Caco-2 (cell line): ENCODE measurements around the gene EFCAB3. TPM values are rescaled to one million over a fixed set of nuclear protein-coding genes. Genes with fewer than 3 reads are reported as not detected.

Source experiments
- BruUV-seq: library from RNA; stranded (reverse); fragments of 400-500 nt; replicated peaks from 2 replicates; lab custom pipeline; 2021; lab: Mats Ljungman, UMichigan
- CTCF ChIA-PET: fragments of 300-600 bp; sonication (Branson Sonifier 250); formaldehyde crosslinking; loops from one replicate; lab custom pipeline; 2022; ENCODE audit warnings: antibody characterized with exemption; lab: Charles Lee
- POLR2A ChIA-PET: fragments of 300-600 bp; sonication (Branson Sonifier 250); formaldehyde crosslinking; loops from one replicate; lab custom pipeline; 2022; ENCODE audit warnings: antibody characterized with exemption; lab: Charles Lee
- DNase-seq, 2 experiments: peaks; one replicate each; pipeline versions ENCODE4 v3.0.0 to v3.0.0-alpha.2; 2020 to 2022
- H3K27me3 ChIP-seq: replicated peaks from 2 replicates; pipeline ENCODE4 v1.6.0; 2011; ENCODE audit warnings: low read length; ENCODE audit not compliant: control insufficient read depth, insufficient read depth
- H3K36me3 ChIP-seq: 2 replicates; pipeline ENCODE4 v1.5.1; 2011; ENCODE audit warnings: low read length; ENCODE audit not compliant: control insufficient read depth, insufficient read depth
- H3K4me1 ChIP-seq: fragments of 250-450 bp; sonication (Bioruptor Pico); 2 replicates; pipeline ENCODE4 v1.5.1; 2020; ENCODE audit warnings: mild to moderate bottlenecking
- H3K4me3 ChIP-seq: 2 replicates; pipeline ENCODE4 v1.5.1; 2011; ENCODE audit warnings: low read depth, mild to moderate bottlenecking, control low read depth, low read length
- H3K9me3 ChIP-seq: fragments of 250-450 bp; sonication (Bioruptor Pico); 2 replicates; pipeline ENCODE4 v1.5.1; 2020; ENCODE audit warnings: mild to moderate bottlenecking, moderate library complexity
- H3K27ac Mint-ChIP-seq: one replicate; pipeline ENCODE4 v1.8.0; 2022; ENCODE audit warnings: mixed read lengths; ENCODE audit not compliant: unreplicated experiment
- H3K27me3 Mint-ChIP-seq: one replicate; pipeline ENCODE4 v1.8.0; 2022; ENCODE audit warnings: mixed read lengths; ENCODE audit not compliant: insufficient read depth, unreplicated experiment
- H3K36me3 Mint-ChIP-seq: one replicate; pipeline ENCODE4 v1.8.0; 2022; ENCODE audit warnings: mild to moderate bottlenecking, mixed read lengths; ENCODE audit not compliant: insufficient read depth, unreplicated experiment
- H3K4me1 Mint-ChIP-seq: one replicate; pipeline ENCODE4 v1.8.0; 2022; ENCODE audit warnings: low read depth, mixed read lengths; ENCODE audit not compliant: unreplicated experiment
- H3K4me3 Mint-ChIP-seq: one replicate; pipeline ENCODE4 v1.8.0; 2022; ENCODE audit warnings: mild to moderate bottlenecking, moderate library complexity, mixed read lengths; ENCODE audit not compliant: unreplicated experiment
- H3K9me3 Mint-ChIP-seq: one replicate; pipeline ENCODE4 v1.8.0; 2022; ENCODE audit warnings: mixed read lengths; ENCODE audit not compliant: unreplicated experiment
- intact Hi-C: fragments of 100-400 bp; cut with micrococcal nuclease; formaldehyde crosslinking; loops from one replicate; pipeline ENCODE4 v1.10.0; 2022; ENCODE audit not compliant: unreplicated experiment
- total RNA-seq: library from RNA; stranded (reverse); gene quantifications from 2 replicates; pipeline ENCODE4 v1.2.3, GENCODE V29; 2022
- TF ChIP-seq, protein P1 (sequence below), 2 experiments: fragments of 200-600 bp in 1 of 2; IDR thresholded peaks; 1 replicate in 1 of 2; 2 replicates in 1 of 2; pipeline versions ENCODE4 v1.5.1 to v1.8.0; 2011 to 2022; ENCODE audit warnings: antibody characterized with exemption in 1 of 2, control low read depth in 1 of 2, inconsistent platforms in 1 of 2, low read depth in 1 of 2, low read length in 1 of 2, mild to moderate bottlenecking in 1 of 2, moderate library complexity in 1 of 2; ENCODE audit not compliant: insufficient read depth in 1 of 2, severe bottlenecking in 1 of 2, unreplicated experiment in 1 of 2

The EFCAB3 gene
- total RNA-seq, 1 experiment from 2014 or later: not detected

DNA sequence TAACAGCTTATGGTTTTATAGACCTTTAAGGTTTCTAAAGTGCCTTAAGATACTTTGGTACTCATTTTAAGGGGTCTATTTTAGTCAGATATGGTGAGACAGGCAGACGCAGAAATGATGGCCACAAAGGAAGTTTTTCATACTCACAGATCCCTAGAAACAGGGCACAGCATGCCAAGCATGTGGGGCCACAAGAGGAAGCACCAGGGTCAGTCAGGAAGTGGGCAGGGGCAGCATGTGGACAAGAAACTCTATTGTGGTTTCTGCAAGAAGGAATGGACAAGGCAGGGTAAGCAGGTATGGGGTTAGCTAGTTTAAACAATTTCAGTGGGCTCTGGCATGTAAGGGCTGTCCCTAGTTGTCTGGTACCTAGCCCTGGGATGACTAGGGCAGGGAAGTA, 8.5 kb downstream of the EFCAB3 start:
- TF ChIP-seq, protein P1, sequence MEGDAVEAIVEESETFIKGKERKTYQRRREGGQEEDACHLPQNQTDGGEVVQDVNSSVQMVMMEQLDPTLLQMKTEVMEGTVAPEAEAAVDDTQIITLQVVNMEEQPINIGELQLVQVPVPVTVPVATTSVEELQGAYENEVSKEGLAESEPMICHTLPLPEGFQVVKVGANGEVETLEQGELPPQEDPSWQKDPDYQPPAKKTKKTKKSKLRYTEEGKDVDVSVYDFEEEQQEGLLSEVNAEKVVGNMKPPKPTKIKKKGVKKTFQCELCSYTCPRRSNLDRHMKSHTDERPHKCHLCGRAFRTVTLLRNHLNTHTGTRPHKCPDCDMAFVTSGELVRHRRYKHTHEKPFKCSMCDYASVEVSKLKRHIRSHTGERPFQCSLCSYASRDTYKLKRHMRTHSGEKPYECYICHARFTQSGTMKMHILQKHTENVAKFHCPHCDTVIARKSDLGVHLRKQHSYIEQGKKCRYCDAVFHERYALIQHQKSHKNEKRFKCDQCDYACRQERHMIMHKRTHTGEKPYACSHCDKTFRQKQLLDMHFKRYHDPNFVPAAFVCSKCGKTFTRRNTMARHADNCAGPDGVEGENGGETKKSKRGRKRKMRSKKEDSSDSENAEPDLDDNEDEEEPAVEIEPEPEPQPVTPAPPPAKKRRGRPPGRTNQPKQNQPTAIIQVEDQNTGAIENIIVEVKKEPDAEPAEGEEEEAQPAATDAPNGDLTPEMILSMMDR (IDR thresholded peaks at IDR 0.05; ENCODE audit: insufficient read depth in 1 of 2, low read depth in 1 of 2, low read length in 1 of 2, severe bottlenecking in 1 of 2, unreplicated experiment in 1 of 2): no peak
- POLR2A ChIA-PET: no interaction called here
- Histone ChIP-seq H3K4me1 (no peaks in the 10 kb centered on the region), H3K4me3 (no peak overlapping the region), H3K36me3 (no peaks in the 10 kb centered on the region), H3K27me3 (no peaks in the 10 kb centered on the region), H3K9me3 (no peaks in the 10 kb centered on the region)
- no peaks in the 10 kb centered on the region for H3K4me1 Mint-ChIP-seq
- peaks cover 2% of the 10 kb centered on the region for H3K27me3 Mint-ChIP-seq
- intact Hi-C loops: no loop called here
- DNase-seq: no peak
- no peaks in the 10 kb centered on the region for H3K9me3 Mint-ChIP-seq
- H3K4me3 Mint-ChIP-seq: no peak overlapping the region
- no TSS peak for BruUV-seq
- H3K36me3 Mint-ChIP-seq: no peaks in the 10 kb centered on the region
- H3K27ac Mint-ChIP-seq: no peak overlapping the region
- CTCF ChIA-PET: no interaction called here

DNA sequence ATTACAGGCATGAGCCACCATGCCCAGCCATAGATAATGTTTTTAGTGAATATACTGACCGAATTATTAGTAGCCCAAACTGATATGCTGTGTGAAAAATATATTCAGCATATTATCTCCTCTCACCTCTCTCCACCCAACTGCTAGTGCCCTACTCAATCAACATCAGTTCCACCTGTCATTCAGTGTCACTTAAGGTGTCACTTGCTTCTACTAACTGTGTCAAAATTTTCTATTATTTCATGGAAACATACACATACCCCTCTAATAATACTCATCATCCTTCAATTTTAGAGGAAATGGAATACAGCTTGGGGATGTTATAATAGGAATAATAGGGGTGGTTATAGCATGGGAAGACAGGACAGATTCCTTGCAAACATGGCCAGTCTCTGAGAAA, 12.6 kb downstream of the EFCAB3 start:
- no TSS peak for BruUV-seq
- Histone ChIP-seq H3K9me3 (no peaks in the 10 kb centered on the region), H3K36me3 (no peaks in the 10 kb centered on the region), H3K27me3 (no peaks in the 10 kb centered on the region), H3K4me1 (no peaks in the 10 kb centered on the region), H3K4me3 (no peak overlapping the region)
- intact Hi-C loops: no loop called here
- ChIA-PET CTCF (no interaction called here), POLR2A (no interaction called here)
- Mint-ChIP-seq H3K36me3 (no peaks in the 10 kb centered on the region), H3K4me3 (no peak overlapping the region), H3K27ac (no peak overlapping the region), H3K4me1 (no peaks in the 10 kb centered on the region), H3K9me3 (no peaks in the 10 kb centered on the region), H3K27me3 (peaks cover 2% of the 10 kb centered on the region)
- DNase-seq: no peak
- TF ChIP-seq, protein P1 (IDR thresholded peaks at IDR 0.05; ENCODE audit: insufficient read depth in 1 of 2, low read depth in 1 of 2, low read length in 1 of 2, severe bottlenecking in 1 of 2, unreplicated experiment in 1 of 2): no peak

DNA sequence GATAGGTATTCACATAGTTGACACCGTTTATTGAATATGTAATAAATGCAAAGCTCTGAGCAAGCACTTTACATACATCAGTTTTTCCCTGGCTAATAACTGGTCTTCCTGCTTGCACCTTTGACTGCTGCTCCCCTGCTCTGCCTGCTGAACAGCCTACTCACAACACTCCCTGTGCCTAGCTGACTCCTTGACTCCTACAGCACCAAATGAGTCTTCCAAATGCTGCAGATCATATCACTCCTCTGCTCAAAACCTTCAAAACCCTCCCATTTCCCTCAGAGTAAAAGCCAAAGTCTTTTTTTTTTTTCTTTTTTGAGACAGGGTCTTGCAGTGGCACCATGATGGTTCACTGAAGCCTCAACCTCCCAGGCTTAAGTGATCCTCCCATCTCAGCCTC, 18.5 kb downstream of the EFCAB3 start:
- no peaks in the 10 kb centered on the region; the same call in 1 of the 2 replicates for H3K9me3 ChIP-seq
- H3K9me3 Mint-ChIP-seq: no peaks in the 10 kb centered on the region
- no peaks in the 10 kb centered on the region for H3K4me1 Mint-ChIP-seq
- H3K27ac Mint-ChIP-seq: no peak overlapping the region
- intact Hi-C loops: no loop called here
- H3K36me3 Mint-ChIP-seq: no peaks in the 10 kb centered on the region
- H3K4me3 ChIP-seq: no peak overlapping the region
- BruUV-seq: no TSS peak
- H3K27me3 ChIP-seq: no peaks in the 10 kb centered on the region
- no peaks in the 10 kb centered on the region for H3K27me3 Mint-ChIP-seq
- H3K4me3 Mint-ChIP-seq: no peak overlapping the region
- no peaks in the 10 kb centered on the region for H3K36me3 ChIP-seq
- CTCF ChIA-PET: no interaction called here
- POLR2A ChIA-PET: no interaction called here
- no peaks in the 10 kb centered on the region for H3K4me1 ChIP-seq
- TF ChIP-seq, protein P1 (IDR thresholded peaks at IDR 0.05; ENCODE audit: insufficient read depth in 1 of 2, low read depth in 1 of 2, low read length in 1 of 2, severe bottlenecking in 1 of 2, unreplicated experiment in 1 of 2): no peak
- DNase-seq: no peak
